Right ventricle myocardium superior (tissue), 1 donor: ENCODE results near the gene NDUFA9. TPM values are rescaled to one million over a fixed set of nuclear protein-coding genes. Genes with fewer than 3 reads are reported as not detected.

Source experiments
- ATAC-seq: fragments of 200-7000 bp; cut with Tn5 transposase; one replicate; pipeline ENCODE4 v1.9.1; 2020; ENCODE audit warnings: mild to moderate bottlenecking; ENCODE audit not compliant: poor library complexity
- DNase-seq: peaks from one replicate; pipeline ENCODE4 v3.0.0-alpha.2; 2020
- intact Hi-C: fragments of 100-400 bp; cut with DNase I; formaldehyde crosslinking; loops from one replicate; pipeline ENCODE4 v1.11.2; 2022
- long read RNA-seq: library from polyadenylated mRNA; unstranded; transcript quantifications from one replicate; pipeline ENCODE4 v2.0.0, GENCODE V29; 2021
- total RNA-seq: library from RNA; stranded (reverse); fragmentation: NEBNext Ultra II Directional; extraction: Animal tissue kit (Norgen Biotek cat#: 25700); gene quantifications from one replicate; pipeline ENCODE4 v1.2.1, GENCODE V29; 2021
- donor health status: DM: no; HTN: yes; CAD: no; lungs with severe emphysema.

NDUFA9 gene
- total RNA-seq: 371 TPM
- long read RNA-seq, full-length matches to known transcripts: 405 of 414 reads
- long read RNA-seq, partial matches to known transcripts: 1 of 414 reads
- long read RNA-seq, other reads (novel, unspliced or antisense): 8 of 414 reads

- intact Hi-C loops: no loop called here
- DNase-seq (peak; percentile 86), ATAC-seq (peak; percentile 99)
These were observed at the start of gene NDUFA9, which contains the start of gene AKAP3 for GRCh38 chr12:4648501-4649357. Gene NDUFA9 (plus strand): TSS chr12:4649114. CDS start chr12:4649127, 13 bp downstream. Gene AKAP3 (minus strand): TSS chr12:4649051. CDS start chr12:4638196, 10,855 bp downstream.

DNA sequence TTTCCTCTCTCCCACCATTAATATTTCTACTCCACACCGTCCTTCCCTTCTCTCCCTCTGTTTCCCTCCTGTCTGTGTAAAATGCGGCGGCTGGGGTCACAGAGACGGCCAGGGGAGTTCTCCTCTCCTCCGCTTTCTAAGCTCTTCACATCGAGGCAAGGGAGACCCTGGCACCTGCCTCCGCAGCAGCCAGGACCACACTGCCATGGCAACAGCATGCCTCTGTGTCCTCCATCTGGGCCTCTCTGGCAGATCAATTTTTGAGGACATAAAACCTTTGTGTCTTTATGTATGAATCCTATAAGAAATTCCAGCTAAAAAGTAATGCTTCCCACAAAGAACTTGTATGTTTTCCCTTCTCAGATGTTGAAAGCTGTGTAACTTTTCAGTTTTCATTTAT lies 45.5 kb upstream of the NDUFA9 start:
- intact Hi-C loops: loop anchor here (10.0 kb wide), 1 partner anchor 151 kb away; no protein-coding TSS in a partner anchor
- DNase-seq (no peak), ATAC-seq (no peak)

- intact Hi-C loops: loop anchor here (10.0 kb wide), 1 partner anchor 151 kb away; no protein-coding TSS in a partner anchor
These were observed 45.0 kb upstream of the NDUFA9 start for GRCh38 chr12:4603946-4604345.

DNA sequence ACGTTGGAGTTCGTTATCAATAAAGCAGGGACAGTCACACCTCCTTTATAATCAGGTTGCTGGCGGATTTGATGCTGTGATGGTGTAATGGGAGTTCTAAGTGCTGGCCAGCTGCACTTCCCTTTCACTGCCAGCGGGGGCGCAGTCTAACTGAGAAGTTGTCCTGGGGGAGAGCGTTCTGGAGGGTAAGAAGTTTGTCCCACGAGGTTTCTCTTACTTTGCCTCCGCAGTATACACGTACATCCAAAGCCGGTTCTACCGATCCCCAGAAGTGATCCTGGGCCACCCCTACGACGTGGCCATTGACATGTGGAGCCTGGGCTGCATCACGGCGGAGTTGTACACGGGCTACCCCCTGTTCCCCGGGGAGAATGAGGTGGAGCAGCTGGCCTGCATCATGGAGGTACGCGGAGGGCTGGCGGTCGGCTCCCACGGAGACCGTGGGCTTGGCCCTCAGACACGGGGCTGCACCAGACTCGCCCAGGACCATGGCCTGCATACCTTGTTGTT lies 44.2 kb upstream of the NDUFA9 start:
- ATAC-seq (peak; percentile 97), DNase-seq (peak; percentile 78)
- intact Hi-C loops: loop anchor here (10.0 kb wide), 1 partner anchor 150 kb away; no protein-coding TSS in a partner anchor

More at GRCh38 chr12:4603946-4604345, 45.0 kb upstream of the NDUFA9 start:
- no peak for ATAC-seq
- no peak for DNase-seq

DNA sequence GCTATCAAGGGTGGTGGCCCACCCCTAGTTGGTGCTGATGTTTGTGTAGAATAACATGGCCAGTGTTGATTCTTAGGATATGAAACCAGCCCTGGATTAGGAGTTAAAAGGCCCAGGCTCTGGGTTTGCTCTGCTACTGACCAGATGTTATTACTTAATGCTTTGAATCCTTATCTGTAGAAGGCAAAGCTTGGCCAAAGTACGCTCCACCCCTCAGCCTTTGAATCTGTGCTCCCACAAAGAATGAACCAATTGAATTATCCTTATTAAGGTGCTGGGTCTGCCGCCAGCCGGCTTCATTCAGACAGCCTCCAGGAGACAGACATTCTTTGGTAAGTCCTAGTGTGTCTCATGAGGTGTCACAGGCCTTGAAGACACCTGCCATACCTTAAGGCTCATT lies 41.9 kb upstream of the NDUFA9 start:
- ATAC-seq: no peak
- DNase-seq: no peak
- intact Hi-C loops: loop anchor here (10.0 kb wide), 1 partner anchor 148 kb away; no protein-coding TSS in a partner anchor

- DNase-seq: no peak
- intact Hi-C loops: loop anchor here (10.0 kb wide), 1 partner anchor 146 kb away; no protein-coding TSS in a partner anchor
- ATAC-seq: no peak
These were observed 39.8 kb upstream of the NDUFA9 start for GRCh38 chr12:4609071-4609470.

DNA sequence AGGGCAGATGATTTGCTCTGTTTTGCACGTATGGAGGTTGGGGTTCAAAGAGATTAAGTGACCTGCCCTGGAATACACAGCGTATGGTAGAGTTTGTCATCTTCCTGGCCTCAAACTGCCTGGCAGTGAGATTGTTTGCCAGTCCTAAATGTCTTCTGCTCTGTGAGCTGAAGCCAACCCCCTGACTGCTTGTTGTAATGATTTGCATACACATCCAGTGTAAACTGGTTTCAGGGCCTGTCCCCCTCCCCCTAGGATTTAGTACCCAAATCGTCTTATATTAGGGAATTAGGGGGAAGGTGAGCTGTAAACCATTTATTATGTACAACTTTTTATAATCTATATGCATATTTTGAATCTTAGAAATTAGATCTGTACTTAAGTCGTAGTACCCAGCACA lies 38.4 kb upstream of the NDUFA9 start:
- ATAC-seq (no peak), DNase-seq (no peak)
- intact Hi-C loops: no loop called here

DNA sequence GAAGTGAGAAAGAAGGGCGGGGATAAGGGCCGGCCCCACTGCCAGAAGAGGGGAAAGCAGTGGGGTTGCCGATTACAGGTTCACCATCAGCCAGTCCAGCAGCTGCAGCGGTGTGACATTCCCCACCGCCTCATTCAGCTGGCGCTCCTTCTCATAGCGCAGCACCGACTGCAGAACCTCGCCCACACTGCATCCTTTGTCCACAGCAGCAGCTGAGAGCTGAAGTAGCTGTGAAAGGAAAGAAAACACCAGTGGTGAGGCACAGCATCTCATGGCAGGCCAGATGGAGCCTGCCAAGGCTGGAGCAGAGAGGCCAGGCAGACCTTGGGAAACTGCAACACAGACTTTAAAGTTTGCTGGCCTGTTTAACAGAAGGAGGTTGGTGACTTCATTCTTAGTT lies 33.2 kb upstream of the NDUFA9 start:
- no peak for DNase-seq
- intact Hi-C loops: no loop called here
- no peak for ATAC-seq

- DNase-seq (no peak), ATAC-seq (no peak)
- intact Hi-C loops: no loop called here
These were observed 27.4 kb upstream of the NDUFA9 start for GRCh38 chr12:4621511-4621910.

DNA sequence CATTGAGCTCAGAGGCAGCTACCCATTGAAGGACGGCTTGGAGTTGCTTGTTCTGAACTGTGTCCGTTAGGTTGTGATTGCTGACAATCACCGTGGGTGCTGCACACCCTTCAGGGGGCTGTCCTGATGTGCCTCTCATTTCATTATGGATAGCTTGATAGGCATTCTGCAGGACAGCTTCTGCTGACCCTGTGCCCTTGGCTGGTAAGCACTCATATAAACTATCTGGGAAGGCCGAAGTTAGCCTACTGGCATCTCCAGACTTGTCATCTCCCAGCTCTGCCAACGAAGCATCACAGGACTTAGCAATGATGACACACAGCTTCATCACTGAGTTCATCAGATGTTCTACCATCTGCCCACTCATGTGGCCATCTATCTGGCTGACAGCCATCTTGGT lies 22.4 kb upstream of the NDUFA9 start:
- ATAC-seq: no peak
- no peak for DNase-seq
- intact Hi-C loops: no loop called here

- DNase-seq (no peak), ATAC-seq (no peak)
- intact Hi-C loops: no loop called here
These were observed 20.5 kb upstream of the NDUFA9 start for GRCh38 chr12:4628406-4628805.

- ATAC-seq: no peak
- intact Hi-C loops: no loop called here
- DNase-seq: no peak
These were observed 18.7 kb upstream of the NDUFA9 start for GRCh38 chr12:4630262-4630661.

DNA sequence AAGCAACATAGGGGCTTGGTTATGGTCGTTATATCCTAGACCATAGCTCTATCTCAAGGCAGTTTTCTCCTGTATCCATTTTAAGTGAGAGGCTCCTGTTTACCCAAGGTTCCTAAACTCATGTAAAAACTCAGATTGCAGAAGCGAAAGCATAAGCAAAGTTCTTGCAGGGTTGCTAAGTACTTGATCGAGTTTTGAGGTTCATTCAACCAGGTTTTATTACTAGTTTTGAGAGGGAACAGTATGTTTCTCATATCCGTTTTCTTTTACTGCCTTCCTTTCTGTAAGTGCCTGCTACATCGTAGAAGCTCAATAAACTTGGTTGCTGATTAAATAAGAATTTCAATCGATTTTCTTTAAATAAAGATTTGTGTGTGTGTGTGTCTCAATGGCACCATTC lies 5.2 kb upstream of the NDUFA9 start:
- no peak for ATAC-seq
- intact Hi-C loops: no loop called here
- no peak for DNase-seq

GRCh38 chr12:4645023-4645422 lies 3.9 kb upstream of the NDUFA9 start:
- intact Hi-C loops: no loop called here
- ATAC-seq: no peak
- no peak for DNase-seq

GRCh38 chr12:4648104-4648500 lies 812 bp upstream of the NDUFA9 start:
- intact Hi-C loops: no loop called here
- DNase-seq (no peak), ATAC-seq (peak; percentile 7)

DNA sequence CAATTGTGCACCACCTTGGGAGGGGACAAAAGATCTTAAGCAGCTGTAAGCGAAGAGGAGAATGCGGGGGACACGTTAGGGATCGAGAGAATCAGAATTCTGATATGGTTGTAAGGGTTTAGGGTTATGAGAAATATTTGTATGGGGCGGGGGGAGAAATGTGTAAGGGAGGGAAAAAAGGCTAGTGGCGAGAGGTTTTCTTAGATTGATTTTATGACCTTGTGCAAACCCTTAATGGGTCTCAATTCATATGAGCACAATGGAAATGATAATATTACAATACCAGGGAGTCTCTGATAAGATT lies 396 bp downstream of the NDUFA9 start:
- intact Hi-C loops: no loop called here
- no peak for DNase-seq
- no peak for ATAC-seq

DNA sequence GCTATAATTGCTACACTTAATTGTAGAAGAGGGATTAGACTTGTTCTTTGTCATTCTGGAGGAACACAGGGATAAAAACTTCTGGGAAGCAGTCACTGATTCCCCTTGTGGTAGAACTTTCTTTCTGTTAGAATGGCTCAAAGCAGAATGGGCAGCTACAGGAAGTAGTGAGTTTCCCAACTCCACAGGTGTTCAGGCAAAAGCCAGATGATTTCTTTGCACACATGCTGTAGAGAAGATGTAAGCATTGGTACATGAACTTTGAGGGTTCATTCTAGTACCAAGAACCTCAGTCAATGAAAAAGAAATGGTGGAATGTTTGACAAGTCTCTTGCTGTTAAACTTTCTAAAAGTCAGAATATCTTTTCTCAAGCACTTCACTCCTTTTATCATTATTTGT lies 4.3 kb downstream of the NDUFA9 start:
- intact Hi-C loops: no loop called here
- ATAC-seq (no peak), DNase-seq (no peak)

- intact Hi-C loops: no loop called here
These were observed 4.8 kb downstream of the NDUFA9 start for GRCh38 chr12:4653691-4654090.

DNA sequence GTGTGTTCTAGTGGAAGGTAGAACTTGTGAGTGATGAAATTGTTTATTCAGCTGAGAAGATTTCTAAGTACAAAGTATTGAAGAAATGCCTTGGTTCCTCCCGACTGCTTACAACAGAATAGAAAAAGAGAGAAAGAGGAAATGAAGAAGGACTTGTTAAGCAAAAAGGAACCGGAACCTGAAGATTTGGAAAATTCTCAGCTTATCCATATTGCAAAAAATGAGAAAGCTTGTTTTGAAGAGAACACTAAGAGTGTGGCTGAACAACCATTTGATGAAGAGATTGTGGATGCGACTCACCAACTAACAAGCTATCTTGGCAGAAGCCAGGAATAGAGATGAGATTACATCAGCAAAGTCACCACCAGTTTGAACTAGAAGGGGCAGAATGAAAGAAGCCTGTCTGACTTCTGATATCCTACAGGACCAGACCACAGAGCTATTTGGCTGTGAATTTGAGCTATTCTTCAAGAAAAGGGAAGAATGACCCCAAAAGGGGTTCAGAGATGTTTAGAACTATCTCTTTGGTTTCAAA lies 15.1 kb downstream of the NDUFA9 start:
- ATAC-seq: no peak
- intact Hi-C loops: no loop called here
- no peak for DNase-seq

More at GRCh38 chr12:4653691-4654090, 4.8 kb downstream of the NDUFA9 start:
- DNase-seq (no peak), ATAC-seq (no peak)

- no peak for DNase-seq
These were observed 16.3 kb downstream of the NDUFA9 start for GRCh38 chr12:4665236-4665635.

More at GRCh38 chr12:4665236-4665635, 16.3 kb downstream of the NDUFA9 start:
- ATAC-seq: no peak
- intact Hi-C loops: no loop called here
